Measurements from ENCODE around the gene ELAC2.

The ELAC2 gene

GRCh38 chr17:12955521-12955920 is 62.3 kb downstream of the ELAC2 start:
- DNase-seq (ENCODE audit: low read depth), result no peak

GRCh38 chr17:12953156-12953555 is 64.7 kb downstream of the ELAC2 start:
- no peak for DNase-seq (ENCODE audit: low read depth)

GRCh38 chr17:12952012-12952411 is 65.8 kb downstream of the ELAC2 start:
- DNase-seq (ENCODE audit: low read depth), result no peak

GRCh38 chr17:12947047-12947446 is 70.8 kb downstream of the ELAC2 start:
- no peak for DNase-seq (ENCODE audit: low read depth)

Measured in GM04503 (cell line).